ENCODE measurements around the gene DNAH5.

- TF ChIP-seq EP300 (IDR thresholded peaks at IDR 0.05; ENCODE audit: borderline replicate concordance) (no peak), NFIC (IDR thresholded peaks at IDR 0.05) (no peak), TEAD4 (IDR thresholded peaks at IDR 0.05) (no peak), CREB1 (IDR thresholded peaks at IDR 0.05; ENCODE audit: low read depth) (no peak), REST (IDR thresholded peaks at IDR 0.05; ENCODE audit: low read depth) (no peak), CEBPB (IDR thresholded peaks at IDR 0.05) (no peak)
Measured at GRCh38 chr5:13708906-13709305, 235.6 kb downstream of the DNAH5 start.

All from Ishikawa (cell line).